ENCODE measurements around the gene HOXC5. TPM values are rescaled to one million over a fixed set of nuclear protein-coding genes. Genes with fewer than 3 reads are reported as not detected.
A peak's percentile ranks its signal among the peaks of the same experiment; 100 is the strongest.

Gene HOXC5
- total and polyA plus RNA-seq, 3 donors from 2014 or later, result 1.3 to 5.5 (median 1.9) TPM

DNA sequence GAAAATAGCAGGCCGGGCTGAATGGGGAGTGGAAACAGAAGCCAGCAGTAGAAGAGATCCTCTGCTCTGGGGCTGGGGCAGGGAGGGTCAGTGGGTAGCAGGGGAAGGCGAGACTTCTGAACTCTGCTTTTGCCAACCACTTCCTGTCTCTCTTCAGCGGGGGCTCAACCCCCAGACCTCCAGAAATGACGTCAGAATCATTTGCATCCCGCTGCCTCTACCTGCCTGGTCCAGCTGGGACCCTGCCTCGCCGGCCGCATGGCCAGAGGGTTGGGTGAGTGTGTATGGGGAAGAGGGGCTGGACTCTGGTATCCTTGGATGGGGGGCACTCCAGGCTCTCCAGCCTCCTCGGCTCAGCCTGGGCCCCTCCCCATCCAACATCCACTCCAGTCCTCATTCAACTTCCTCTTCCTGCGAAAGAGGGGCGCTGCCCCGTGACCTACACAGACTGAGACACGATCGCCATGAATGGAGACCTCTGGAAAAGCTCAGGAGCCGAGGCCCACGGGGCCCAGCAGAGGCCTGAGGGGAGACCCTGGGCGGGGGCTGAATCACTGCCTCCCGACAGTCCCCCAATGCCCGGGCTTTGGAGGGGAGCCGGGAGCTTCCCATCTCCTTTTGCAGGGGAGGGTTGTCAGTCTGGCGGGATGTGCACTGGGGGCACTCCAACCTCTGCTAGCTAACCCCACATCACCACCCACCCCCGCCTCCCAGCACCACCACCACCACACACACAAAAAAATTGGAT is 20.3 kb downstream of the HOXC5 start:
- Histone ChIP-seq H3K36me3 (ENCODE audit: low read depth, missing control alignments) (no peaks in the 10 kb centered on the region), H3K4me3 (peak overlapping the region; percentile 60 to 69), H3K27ac (peak overlapping the region in 1 of 2 donors; percentile 39), H3K27me3 (no peaks in the 10 kb centered on the region), H3K4me1 (peaks cover 10% of the 10 kb centered on the region), H3K9me3 (no peaks in the 10 kb centered on the region)
- no peak for DNase-seq
- intact Hi-C loops (cut with DNase I; ENCODE audit: low total_unique reads), result no loop called here
- WGBS, 2 donors, result 16 to 24% methylated on average over 21 to 22 of the region's 22 CpGs
- no peak for TF ChIP-seq POLR2A (IDR thresholded peaks at IDR 0.05)
- TF ChIP-seq, protein P1, sequence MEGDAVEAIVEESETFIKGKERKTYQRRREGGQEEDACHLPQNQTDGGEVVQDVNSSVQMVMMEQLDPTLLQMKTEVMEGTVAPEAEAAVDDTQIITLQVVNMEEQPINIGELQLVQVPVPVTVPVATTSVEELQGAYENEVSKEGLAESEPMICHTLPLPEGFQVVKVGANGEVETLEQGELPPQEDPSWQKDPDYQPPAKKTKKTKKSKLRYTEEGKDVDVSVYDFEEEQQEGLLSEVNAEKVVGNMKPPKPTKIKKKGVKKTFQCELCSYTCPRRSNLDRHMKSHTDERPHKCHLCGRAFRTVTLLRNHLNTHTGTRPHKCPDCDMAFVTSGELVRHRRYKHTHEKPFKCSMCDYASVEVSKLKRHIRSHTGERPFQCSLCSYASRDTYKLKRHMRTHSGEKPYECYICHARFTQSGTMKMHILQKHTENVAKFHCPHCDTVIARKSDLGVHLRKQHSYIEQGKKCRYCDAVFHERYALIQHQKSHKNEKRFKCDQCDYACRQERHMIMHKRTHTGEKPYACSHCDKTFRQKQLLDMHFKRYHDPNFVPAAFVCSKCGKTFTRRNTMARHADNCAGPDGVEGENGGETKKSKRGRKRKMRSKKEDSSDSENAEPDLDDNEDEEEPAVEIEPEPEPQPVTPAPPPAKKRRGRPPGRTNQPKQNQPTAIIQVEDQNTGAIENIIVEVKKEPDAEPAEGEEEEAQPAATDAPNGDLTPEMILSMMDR (IDR thresholded peaks at IDR 0.05), result no peak

GRCh38 chr12:54053751-54054741 is 21.2 kb downstream of the HOXC5 start, which contains the start of gene HOXC4:
Gene HOXC4, plus strand, starts transcription at chr12:54053835. Its CDS starts 88 bp downstream, at chr12:54053923.
- intact Hi-C loops (cut with DNase I; ENCODE audit: low total_unique reads), result no loop called here
- peaks cover 10% of the 10 kb centered on the region for H3K4me1 ChIP-seq
- DNase-seq, result peak; percentile 78
- no peaks in the 10 kb centered on the region for H3K36me3 ChIP-seq (ENCODE audit: low read depth, missing control alignments)
- H3K9me3 ChIP-seq, result no peaks in the 10 kb centered on the region
- 9 to 11% methylated on average over 52 of the region's 52 CpGs for WGBS, 2 donors
- H3K4me3 ChIP-seq, result peak within 1 kb of the TSS; percentile 60 to 69
- TF ChIP-seq POLR2A (IDR thresholded peaks at IDR 0.05), result no peak
- TF ChIP-seq, protein P1 (IDR thresholded peaks at IDR 0.05), result no peak
- peak within 1 kb of the TSS in 1 of 2 donors; percentile 39 for H3K27ac ChIP-seq
- H3K27me3 ChIP-seq, result no peaks in the 10 kb centered on the region

- Histone ChIP-seq H3K27me3 (no peaks in the 10 kb centered on the region), H3K36me3 (ENCODE audit: low read depth, missing control alignments) (no peaks in the 10 kb centered on the region), H3K9me3 (no peaks in the 10 kb centered on the region), H3K4me1 (peaks cover 10% of the 10 kb centered on the region), H3K4me3 (peak overlapping the region in 1 of 2 donors; percentile 69), H3K27ac (no peak overlapping the region)
- DNase-seq, result no peak
- intact Hi-C loops (cut with DNase I; ENCODE audit: low total_unique reads), result no loop called here
- TF ChIP-seq, protein P1 (IDR thresholded peaks at IDR 0.05), result no peak
- no peak for TF ChIP-seq POLR2A (IDR thresholded peaks at IDR 0.05)
- WGBS, 2 donors, result 47 to 51% methylated on average over 24 of the region's 24 CpGs
These were observed 21.9 kb downstream of the HOXC5 start for GRCh38 chr12:54054742-54055194.

- 74 to 89% methylated on average over 2 of the region's 2 CpGs for WGBS, 2 donors
- TF ChIP-seq, protein P1 (IDR thresholded peaks at IDR 0.05), result no peak
- TF ChIP-seq POLR2A (IDR thresholded peaks at IDR 0.05), result no peak
- Histone ChIP-seq H3K36me3 (ENCODE audit: low read depth, missing control alignments) (no peaks in the 10 kb centered on the region), H3K27ac (no peak overlapping the region), H3K4me3 (no peak overlapping the region), H3K4me1 (peaks cover 10% of the 10 kb centered on the region), H3K9me3 (no peaks in the 10 kb centered on the region), H3K27me3 (no peaks in the 10 kb centered on the region)
- no peak for DNase-seq
- intact Hi-C loops (cut with DNase I; ENCODE audit: low total_unique reads), result no loop called here
These were observed 22.7 kb downstream of the HOXC5 start for GRCh38 chr12:54055552-54055951.

All from testis (tissue), 3 donors.